ENCODE data around the gene MX2. TPM values are rescaled to one million over a fixed set of nuclear protein-coding genes. Genes with fewer than 3 reads are reported as not detected.

MX2 gene
- total and polyA plus RNA-seq, 9 of the 15 experiments (the other 6 are each of a cell fraction or from before 2014, with no cell fraction given), result 0.10 to 0.95 (median 0.47) TPM; not detected in 1

DNA sequence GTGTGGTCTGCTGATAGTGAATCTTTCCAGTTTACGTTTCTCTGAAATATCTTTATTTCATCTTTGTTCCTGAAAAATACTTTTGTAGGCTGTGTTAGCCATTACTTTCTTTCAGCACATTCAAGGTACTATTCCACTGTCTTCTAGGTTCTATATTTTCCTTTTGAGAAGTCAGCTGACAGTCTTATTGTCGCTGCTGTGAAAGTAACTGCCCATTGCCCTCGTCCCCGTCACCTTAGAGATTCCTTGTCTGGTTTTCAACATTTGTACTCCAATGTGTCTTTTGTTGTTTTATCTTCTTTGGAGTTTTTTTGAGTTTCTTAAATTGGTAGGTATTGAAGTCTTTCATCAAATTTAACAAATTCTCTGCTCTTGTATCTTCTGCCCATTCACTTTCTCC is 19.8 kb upstream of the MX2 start (continued):
- TF ChIP-seq NCOA2 (IDR thresholded peaks at IDR 0.05; ENCODE audit: partially characterized antibody in 2 of 2), result no peak
- TF ChIP-seq, protein P1, sequence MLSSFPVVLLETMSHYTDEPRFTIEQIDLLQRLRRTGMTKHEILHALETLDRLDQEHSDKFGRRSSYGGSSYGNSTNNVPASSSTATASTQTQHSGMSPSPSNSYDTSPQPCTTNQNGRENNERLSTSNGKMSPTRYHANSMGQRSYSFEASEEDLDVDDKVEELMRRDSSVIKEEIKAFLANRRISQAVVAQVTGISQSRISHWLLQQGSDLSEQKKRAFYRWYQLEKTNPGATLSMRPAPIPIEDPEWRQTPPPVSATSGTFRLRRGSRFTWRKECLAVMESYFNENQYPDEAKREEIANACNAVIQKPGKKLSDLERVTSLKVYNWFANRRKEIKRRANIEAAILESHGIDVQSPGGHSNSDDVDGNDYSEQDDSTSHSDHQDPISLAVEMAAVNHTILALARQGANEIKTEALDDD (IDR thresholded peaks at IDR 0.05), result no peak
- no peak for TF ChIP-seq NFE2L1 (tag; IDR thresholded peaks at IDR 0.05; ENCODE audit: borderline replicate concordance, low read depth)
- TF ChIP-seq ATF6 (CRISPR knock-in tag; IDR thresholded peaks at IDR 0.05), result no peak
- TF ChIP-seq, protein P2, sequence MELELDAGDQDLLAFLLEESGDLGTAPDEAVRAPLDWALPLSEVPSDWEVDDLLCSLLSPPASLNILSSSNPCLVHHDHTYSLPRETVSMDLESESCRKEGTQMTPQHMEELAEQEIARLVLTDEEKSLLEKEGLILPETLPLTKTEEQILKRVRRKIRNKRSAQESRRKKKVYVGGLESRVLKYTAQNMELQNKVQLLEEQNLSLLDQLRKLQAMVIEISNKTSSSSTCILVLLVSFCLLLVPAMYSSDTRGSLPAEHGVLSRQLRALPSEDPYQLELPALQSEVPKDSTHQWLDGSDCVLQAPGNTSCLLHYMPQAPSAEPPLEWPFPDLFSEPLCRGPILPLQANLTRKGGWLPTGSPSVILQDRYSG (tag; conservative IDR thresholded peaks at IDR 0.05; ENCODE audit: low read depth), result no peak

GRCh38 chr21:41344146-41344545 is 17.7 kb upstream of the MX2 start:
- H3K4me2 ChIP-seq (ENCODE audit: insufficient read depth, low read length), result no peak overlapping the region
- no peaks in the 10 kb centered on the region; a peak in 1 of 5 replicates for H3K27me3 ChIP-seq (ENCODE audit: control insufficient read depth in 2 of 2, insufficient read depth in 2 of 2, low read length in 2 of 2)
- WGBS (ENCODE audit: insufficient coverage, low coverage, missing lambda C conversion rate), result 0% methylated on average over 9 of the region's 9 CpGs
- no peaks in the 10 kb centered on the region for H3K9me1 ChIP-seq (ENCODE audit: control insufficient read depth, insufficient read depth, low read length)
- H3K4me1 ChIP-seq (replicated peaks in 1 of 2; ENCODE audit: control insufficient read depth in 2 of 2, insufficient read depth in 2 of 2, low read length in 2 of 2), result no peaks in the 10 kb centered on the region
- BruUV-seq (replicated peaks), result no TSS peak
- intact Hi-C loops (cut with micrococcal nuclease) (no loop called here), in situ Hi-C loops (cut with MboI) (no loop called here)
- H3K4me3 ChIP-seq, result no peak overlapping the region
- FAIRE-seq, result no peak
- H4K20me1 ChIP-seq (replicated peaks; ENCODE audit: control insufficient read depth, insufficient read depth, low read length), result no peaks in the 10 kb centered on the region
- no peak overlapping the region for H3K9ac ChIP-seq (ENCODE audit: insufficient read depth in 1 of 2, low read depth in 2 of 2, low read length in 2 of 2)
- no peak overlapping the region for H2AFZ ChIP-seq (ENCODE audit: low read depth, low read length)
- no peak overlapping the region for H3K27ac ChIP-seq (ENCODE audit: extremely low read depth, low read depth, low read length)
- H3K36me3 ChIP-seq (ENCODE audit: control insufficient read depth, insufficient read depth, low read length), result no peaks in the 10 kb centered on the region
- CTCF ChIA-PET (ENCODE audit: low intra/inter-chr PET ratio), result no interaction called here
- TF ChIP-seq, protein P3, sequence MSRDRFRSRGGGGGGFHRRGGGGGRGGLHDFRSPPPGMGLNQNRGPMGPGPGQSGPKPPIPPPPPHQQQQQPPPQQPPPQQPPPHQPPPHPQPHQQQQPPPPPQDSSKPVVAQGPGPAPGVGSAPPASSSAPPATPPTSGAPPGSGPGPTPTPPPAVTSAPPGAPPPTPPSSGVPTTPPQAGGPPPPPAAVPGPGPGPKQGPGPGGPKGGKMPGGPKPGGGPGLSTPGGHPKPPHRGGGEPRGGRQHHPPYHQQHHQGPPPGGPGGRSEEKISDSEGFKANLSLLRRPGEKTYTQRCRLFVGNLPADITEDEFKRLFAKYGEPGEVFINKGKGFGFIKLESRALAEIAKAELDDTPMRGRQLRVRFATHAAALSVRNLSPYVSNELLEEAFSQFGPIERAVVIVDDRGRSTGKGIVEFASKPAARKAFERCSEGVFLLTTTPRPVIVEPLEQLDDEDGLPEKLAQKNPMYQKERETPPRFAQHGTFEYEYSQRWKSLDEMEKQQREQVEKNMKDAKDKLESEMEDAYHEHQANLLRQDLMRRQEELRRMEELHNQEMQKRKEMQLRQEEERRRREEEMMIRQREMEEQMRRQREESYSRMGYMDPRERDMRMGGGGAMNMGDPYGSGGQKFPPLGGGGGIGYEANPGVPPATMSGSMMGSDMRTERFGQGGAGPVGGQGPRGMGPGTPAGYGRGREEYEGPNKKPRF (IDR thresholded peaks at IDR 0.05; ENCODE audit: low read depth, low read length), result no peak
- no peak for DNase-seq (ENCODE audit: extremely low read depth in 1 of 4, low spot score in 3 of 4)
- POLR2A ChIA-PET, result no interaction called here
- H3K9me3 ChIP-seq (replicated peaks; ENCODE audit: control insufficient read depth, insufficient read depth, low read depth, low read length), result no peaks in the 10 kb centered on the region
- ATAC-seq, result no peak
- no peaks in the 10 kb centered on the region for H3K79me2 ChIP-seq (ENCODE audit: control insufficient read depth, insufficient read depth, low read length)

Measured in K562 (cell line).